ENCODE data around the gene SORCS2. TPM values are rescaled to one million over a fixed set of nuclear protein-coding genes. Genes with fewer than 3 reads are reported as not detected.

Gene SORCS2
- polyA plus RNA-seq, 1 of the 3 experiments (the other 2 are of a cell fraction), result 1.6 TPM

- no peak for TF ChIP-seq RCOR1 (IDR thresholded peaks at IDR 0.05; ENCODE audit: low read length)
- TF ChIP-seq, protein P1, sequence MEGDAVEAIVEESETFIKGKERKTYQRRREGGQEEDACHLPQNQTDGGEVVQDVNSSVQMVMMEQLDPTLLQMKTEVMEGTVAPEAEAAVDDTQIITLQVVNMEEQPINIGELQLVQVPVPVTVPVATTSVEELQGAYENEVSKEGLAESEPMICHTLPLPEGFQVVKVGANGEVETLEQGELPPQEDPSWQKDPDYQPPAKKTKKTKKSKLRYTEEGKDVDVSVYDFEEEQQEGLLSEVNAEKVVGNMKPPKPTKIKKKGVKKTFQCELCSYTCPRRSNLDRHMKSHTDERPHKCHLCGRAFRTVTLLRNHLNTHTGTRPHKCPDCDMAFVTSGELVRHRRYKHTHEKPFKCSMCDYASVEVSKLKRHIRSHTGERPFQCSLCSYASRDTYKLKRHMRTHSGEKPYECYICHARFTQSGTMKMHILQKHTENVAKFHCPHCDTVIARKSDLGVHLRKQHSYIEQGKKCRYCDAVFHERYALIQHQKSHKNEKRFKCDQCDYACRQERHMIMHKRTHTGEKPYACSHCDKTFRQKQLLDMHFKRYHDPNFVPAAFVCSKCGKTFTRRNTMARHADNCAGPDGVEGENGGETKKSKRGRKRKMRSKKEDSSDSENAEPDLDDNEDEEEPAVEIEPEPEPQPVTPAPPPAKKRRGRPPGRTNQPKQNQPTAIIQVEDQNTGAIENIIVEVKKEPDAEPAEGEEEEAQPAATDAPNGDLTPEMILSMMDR (IDR thresholded peaks at IDR 0.05), result no peak
Measured at GRCh38 chr4:7775396-7775795, 583.1 kb downstream of the SORCS2 start (continued).

DNA sequence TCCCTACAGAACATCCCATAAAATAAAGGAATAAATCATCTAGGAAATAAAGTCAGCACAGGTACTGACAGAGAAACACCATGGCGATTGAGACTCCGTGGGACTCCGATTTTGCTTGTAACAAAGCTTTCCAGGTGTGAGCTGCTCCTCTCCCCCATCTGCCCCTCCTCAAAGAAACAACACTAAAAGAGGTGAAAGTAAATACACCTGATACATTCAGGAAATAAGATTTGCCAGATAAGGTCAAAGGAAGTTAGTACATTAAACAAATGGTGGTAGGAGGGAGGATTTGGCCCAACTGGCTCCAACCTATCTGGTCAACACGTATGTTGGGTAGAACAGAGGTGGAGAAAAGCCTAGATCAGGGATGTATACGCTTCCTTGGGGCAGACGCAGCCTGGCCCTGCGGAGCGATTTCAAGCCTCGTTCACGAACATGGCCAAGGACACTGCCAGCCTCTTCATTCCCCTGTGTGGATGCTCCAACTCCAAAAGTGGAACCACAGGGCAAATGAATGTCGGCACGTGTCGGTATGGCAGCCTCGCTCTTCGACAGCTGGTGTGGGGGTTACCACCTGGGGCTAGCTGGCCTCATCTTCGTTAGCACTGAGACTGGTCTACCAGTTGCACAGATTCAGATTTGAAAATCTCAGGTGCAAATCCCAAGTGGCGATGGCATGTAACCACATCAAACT is 584.8 kb downstream of the SORCS2 start:
- no peak for TF ChIP-seq FOXJ3 (CRISPR knock-in tag; IDR thresholded peaks at IDR 0.05)
- Histone ChIP-seq H2AFZ (ENCODE audit: low read depth) (no peak overlapping the region), H3K4me1 (ENCODE audit: control insufficient read depth in 1 of 2, insufficient read depth in 2 of 2, low read depth in 1 of 2, low read length in 1 of 2) (peaks cover 18 to 28% of the 10 kb centered on the region in 2 experiments; a peak in 3 of 4 replicates), H3K4me3 (ENCODE audit: low read depth in 2 of 2, low read length in 1 of 2) (no peak overlapping the region), H3K27me3 (ENCODE audit: insufficient read depth) (no peaks in the 10 kb centered on the region), H3F3A (replicated peaks; ENCODE audit: insufficient read depth) (peaks cover 42% of the 10 kb centered on the region), H3K9me2 (no peaks in the 10 kb centered on the region), H3K9me3 (no peaks in the 10 kb centered on the region), H3K79me2 (ENCODE audit: insufficient read depth) (peaks cover 100% of the 10 kb centered on the region), H3K4me2 (no peak overlapping the region), H3K36me3 (replicated peaks in 1 of 2; ENCODE audit: control insufficient read depth in 1 of 2, insufficient read depth in 2 of 2, low read length in 1 of 2) (peaks cover 94 to 95% of the 10 kb centered on the region in 2 experiments), H3K9ac (no peak overlapping the region), H3K27ac (ENCODE audit: low read depth in 2 of 2, low read length in 1 of 2) (no peak overlapping the region; a peak in 1 of 4 replicates), H4K20me1 (ENCODE audit: insufficient read depth) (peaks cover 63% of the 10 kb centered on the region)
- no peak for DNase-seq
- ChIA-PET CTCF (interaction anchor here (2.6 to 6.1 kb wide), 2 partner anchors 16 to 26 kb away, joined by 11 to 42 read pairs; no protein-coding TSS in a partner anchor), POLR2A (interaction anchor here (0.6 kb wide), 1 partner anchor 307 kb away, joined by 3 read pairs; no protein-coding TSS in a partner anchor)
- WGBS (ENCODE audit: low lambda C conversion rate), result 98% methylated on average over 16 of the region's 17 CpGs

DNA sequence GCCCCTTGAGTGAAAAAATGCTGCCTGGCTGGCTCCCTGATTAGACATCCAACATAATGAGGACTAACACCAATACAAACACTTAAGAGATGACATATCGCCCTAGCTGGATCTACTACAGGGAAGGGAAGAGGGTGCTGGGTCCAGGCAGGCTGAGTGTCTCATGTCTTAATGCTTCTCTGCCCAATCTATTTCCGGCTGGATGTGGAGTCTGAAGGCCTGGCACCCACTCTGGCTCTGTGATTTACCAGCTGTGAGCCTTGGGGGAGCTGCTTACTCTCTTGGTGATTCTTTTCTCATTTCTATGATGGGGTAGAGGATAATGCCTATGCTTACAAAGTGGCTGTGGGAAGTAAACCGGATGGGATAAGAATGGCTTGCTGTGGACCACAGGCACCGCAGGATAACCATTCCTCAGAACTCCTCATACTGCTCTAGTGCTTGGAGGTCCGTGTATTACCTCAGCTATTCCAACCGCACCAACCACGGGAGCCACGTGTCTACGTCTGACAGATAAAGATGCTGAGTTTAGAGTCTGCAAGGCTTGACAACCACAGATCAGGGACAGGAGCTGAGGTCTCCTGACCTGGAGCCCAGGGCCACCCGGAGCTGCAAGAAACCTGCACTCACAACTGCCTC is 585.7 kb downstream of the SORCS2 start:
- Histone ChIP-seq H3K4me1 (ENCODE audit: control insufficient read depth in 1 of 2, insufficient read depth in 2 of 2, low read depth in 1 of 2, low read length in 1 of 2) (peaks cover 12 to 35% of the 10 kb centered on the region in 2 experiments; a peak in 3 of 4 replicates), H3K4me3 (ENCODE audit: low read depth in 2 of 2, low read length in 1 of 2) (no peak overlapping the region), H3K4me2 (no peak overlapping the region), H2AFZ (ENCODE audit: low read depth) (no peak overlapping the region), H3K9me2 (no peaks in the 10 kb centered on the region), H3K27ac (ENCODE audit: low read depth in 2 of 2, low read length in 1 of 2) (no peak overlapping the region; a peak in 1 of 4 replicates), H3K79me2 (ENCODE audit: insufficient read depth) (peaks cover 100% of the 10 kb centered on the region), H3K27me3 (ENCODE audit: insufficient read depth) (no peaks in the 10 kb centered on the region), H3K36me3 (replicated peaks in 1 of 2; ENCODE audit: control insufficient read depth in 1 of 2, insufficient read depth in 2 of 2, low read length in 1 of 2) (peaks cover 94% of the 10 kb centered on the region in 2 experiments), H4K20me1 (ENCODE audit: insufficient read depth) (peaks cover 60% of the 10 kb centered on the region), H3F3A (replicated peaks; ENCODE audit: insufficient read depth) (peaks cover 40% of the 10 kb centered on the region), H3K9me3 (no peaks in the 10 kb centered on the region), H3K9ac (no peak overlapping the region)
- POLR2A ChIA-PET, result interaction anchor here (0.6 kb wide), 1 partner anchor 308 kb away, joined by 3 read pairs; no protein-coding TSS in a partner anchor
- no peak for DNase-seq
- CTCF ChIA-PET, result interaction anchor here (0.6 to 6.1 kb wide), 5 partner anchors 7 to 222 kb away, joined by 3 to 42 read pairs (median 11); no protein-coding TSS in a partner anchor
- TF ChIP-seq ZBTB33 (IDR thresholded peaks at IDR 0.05; ENCODE audit: borderline replicate concordance, low read depth) (no peak), TCF12 (IDR thresholded peaks at IDR 0.05) (no peak), FOSL2 (IDR thresholded peaks at IDR 0.05; ENCODE audit: borderline replicate concordance, low read depth) (no peak), FOXJ3 (CRISPR knock-in tag; IDR thresholded peaks at IDR 0.05) (no peak), CHD2 (IDR thresholded peaks at IDR 0.05; ENCODE audit: low read length, partially characterized antibody) (no peak), RAD21 (IDR thresholded peaks at IDR 0.05; ENCODE audit: low read length) (no peak)
- TF ChIP-seq, protein P2, sequence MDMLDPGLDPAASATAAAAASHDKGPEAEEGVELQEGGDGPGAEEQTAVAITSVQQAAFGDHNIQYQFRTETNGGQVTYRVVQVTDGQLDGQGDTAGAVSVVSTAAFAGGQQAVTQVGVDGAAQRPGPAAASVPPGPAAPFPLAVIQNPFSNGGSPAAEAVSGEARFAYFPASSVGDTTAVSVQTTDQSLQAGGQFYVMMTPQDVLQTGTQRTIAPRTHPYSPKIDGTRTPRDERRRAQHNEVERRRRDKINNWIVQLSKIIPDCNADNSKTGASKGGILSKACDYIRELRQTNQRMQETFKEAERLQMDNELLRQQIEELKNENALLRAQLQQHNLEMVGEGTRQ (IDR thresholded peaks at IDR 0.05; ENCODE audit: borderline replicate concordance, low read depth, low read length), result no peak
- WGBS (ENCODE audit: low lambda C conversion rate), result 100% methylated on average over 9 of the region's 10 CpGs

All from SK-N-SH (cell line).